Neuronal stem cell (in vitro differentiated cells): Measurements from ENCODE around the gene INSYN1. TPM values are rescaled to one million over a fixed set of nuclear protein-coding genes. Genes with fewer than 3 reads are reported as not detected.

Experiments
- DNase-seq: peaks from one replicate; pipeline ENCODE4 v3.0.0-alpha.2; 2013; ENCODE audit warnings: low spot score
- H2AFZ ChIP-seq: one replicate; pipeline ENCODE4 v1.6.1; 2013; ENCODE audit warnings: mild to moderate bottlenecking, low read length, inconsistent platforms
- H2AK5ac ChIP-seq: 2 replicates; pipeline ENCODE4 v1.6.1; 2013; ENCODE audit warnings: low read depth, mild to moderate bottlenecking, inconsistent platforms, low read length, moderate library complexity, mixed read lengths
- H2BK120ac ChIP-seq: 2 replicates; pipeline ENCODE4 v1.6.1; 2013; ENCODE audit warnings: low read depth, mild to moderate bottlenecking, inconsistent platforms, low read length, moderate library complexity, mixed read lengths
- H2BK12ac ChIP-seq: one replicate; pipeline ENCODE4 v1.6.1; 2013; ENCODE audit warnings: low read length, inconsistent platforms
- H2BK15ac ChIP-seq: 2 replicates; pipeline ENCODE4 v1.6.1; 2013; ENCODE audit warnings: mild to moderate bottlenecking, low read length, inconsistent platforms, mixed read lengths
- H2BK5ac ChIP-seq: one replicate; pipeline ENCODE4 v1.6.1; 2013; ENCODE audit warnings: inconsistent platforms, mild to moderate bottlenecking, low read length, moderate library complexity
- H3K14ac ChIP-seq: one replicate; pipeline ENCODE4 v1.6.1; 2013; ENCODE audit warnings: low read length, inconsistent platforms
- H3K18ac ChIP-seq: 2 replicates; pipeline ENCODE4 v1.6.1; 2013; ENCODE audit warnings: low read length, inconsistent platforms
- H3K23ac ChIP-seq: 2 replicates; pipeline ENCODE4 v1.6.1; 2013; ENCODE audit warnings: low read depth, mild to moderate bottlenecking, mixed read lengths, low read length, inconsistent platforms; ENCODE audit not compliant: poor library complexity
- H3K27ac ChIP-seq: replicated peaks from 3 replicates; pipeline ENCODE4 v1.5.1; 2013; ENCODE audit warnings: low read length, inconsistent platforms
- H3K27me3 ChIP-seq, 3 experiments: 2 replicates each; pipeline ENCODE4 v1.6.1; 2013; ENCODE audit warnings: low read length in 3 of 3, mild to moderate bottlenecking in 2 of 3, inconsistent platforms in 1 of 3, low read depth in 1 of 3, mixed read lengths in 1 of 3, moderate library complexity in 1 of 3; ENCODE audit not compliant: control insufficient read depth in 3 of 3, insufficient read depth in 3 of 3
- H3K36me3 ChIP-seq, 2 donors: replicated peaks in 1 of 2; 2 replicates each; pipeline ENCODE4 v1.6.1; 2013; ENCODE audit warnings: low read length in 2 of 2; ENCODE audit not compliant: control insufficient read depth in 2 of 2, insufficient read depth in 2 of 2
- H3K4ac ChIP-seq: 2 replicates; pipeline ENCODE4 v1.6.1; 2013; ENCODE audit warnings: inconsistent platforms, mild to moderate bottlenecking, low read length, moderate library complexity
- H3K4me1 ChIP-seq, 2 donors: 1 replicate in 1 of 2; 2 replicates in 1 of 2; pipeline ENCODE4 v1.6.1; 2013; ENCODE audit warnings: low read length in 2 of 2, low read depth in 1 of 2; ENCODE audit not compliant: control insufficient read depth in 2 of 2, insufficient read depth in 1 of 2
- H3K4me2 ChIP-seq: one replicate; pipeline ENCODE4 v1.6.1; 2013; ENCODE audit warnings: mild to moderate bottlenecking, low read length, inconsistent platforms; ENCODE audit not compliant: insufficient read depth, poor library complexity, severe bottlenecking
- H3K4me3 ChIP-seq, 2 donors: 2 replicates each; pipeline ENCODE4 v1.5.1; 2013; ENCODE audit warnings: low read length in 2 of 2, mild to moderate bottlenecking in 2 of 2, inconsistent platforms in 1 of 2, moderate library complexity in 1 of 2
- H3K79me1 ChIP-seq: one replicate; pipeline ENCODE4 v1.6.1; 2013; ENCODE audit warnings: low read depth, mild to moderate bottlenecking, inconsistent platforms, low read length, moderate library complexity
- H3K9ac ChIP-seq: one replicate; pipeline ENCODE4 v1.6.1; 2013; ENCODE audit warnings: mild to moderate bottlenecking, low read depth, low read length, inconsistent platforms; ENCODE audit not compliant: poor library complexity
- H3K9me3 ChIP-seq, 2 donors: replicated peaks in 1 of 2; 2 replicates each; pipeline versions ENCODE3 to v1.6.1; 2013; ENCODE audit warnings: low read length in 2 of 2, mild to moderate bottlenecking in 2 of 2, inconsistent platforms in 1 of 2, low read depth in 1 of 2, mixed read lengths in 1 of 2, moderate library complexity in 1 of 2; ENCODE audit not compliant: control insufficient read depth in 2 of 2, insufficient read depth in 1 of 2
- H4K8ac ChIP-seq: one replicate; pipeline ENCODE4 v1.6.1; 2013; ENCODE audit warnings: low read depth, mild to moderate bottlenecking, inconsistent platforms, low read length, moderate library complexity
- H4K91ac ChIP-seq: one replicate; pipeline ENCODE4 v1.6.1; 2013; ENCODE audit warnings: low read length, low read depth, mild to moderate bottlenecking, inconsistent platforms; ENCODE audit not compliant: poor library complexity
- WGBS, 2 donors: extraction: QIAGEN DNeasy Blood & Tissue Kit; methylation state at CpG; one replicate each; pipeline ENCODE4 v1.1.7; 2013; ENCODE audit warnings: missing lambda C conversion rate in 2 of 2, mixed read lengths in 1 of 2; ENCODE audit not compliant: insufficient read length in 2 of 2, insufficient replicate concordance in 1 of 2; ENCODE audit errors: extremely low coverage in 2 of 2; 5-methylcytosine and 5-hydroxymethylcytosine counted together
- polyA plus RNA-seq, 2 experiments: library from polyadenylated mRNA; stranded (reverse); fragments of 200-250 nt; gene quantifications; one replicate each; pipeline ENCODE4 v1.2.3, GENCODE V29; 2013

INSYN1 gene, protein sequence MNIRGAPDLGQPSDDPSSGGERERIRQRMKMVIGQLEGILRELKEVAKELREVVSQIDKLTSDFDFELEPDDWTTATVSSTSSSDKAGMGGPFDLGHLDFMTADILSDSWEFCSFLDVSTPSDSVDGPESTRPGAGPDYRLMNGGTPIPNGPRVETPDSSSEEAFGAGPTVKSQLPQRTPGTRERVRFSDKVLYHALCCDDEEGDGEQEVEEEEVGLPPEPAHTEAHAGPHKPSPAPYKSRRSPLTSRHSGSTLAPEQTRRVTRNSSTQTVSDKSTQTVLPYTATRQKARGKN
- polyA plus RNA-seq (2013, experiment 1 of 2), result 2.4 TPM
- polyA plus RNA-seq (2013, experiment 2 of 2), result 2.7 TPM

DNA sequence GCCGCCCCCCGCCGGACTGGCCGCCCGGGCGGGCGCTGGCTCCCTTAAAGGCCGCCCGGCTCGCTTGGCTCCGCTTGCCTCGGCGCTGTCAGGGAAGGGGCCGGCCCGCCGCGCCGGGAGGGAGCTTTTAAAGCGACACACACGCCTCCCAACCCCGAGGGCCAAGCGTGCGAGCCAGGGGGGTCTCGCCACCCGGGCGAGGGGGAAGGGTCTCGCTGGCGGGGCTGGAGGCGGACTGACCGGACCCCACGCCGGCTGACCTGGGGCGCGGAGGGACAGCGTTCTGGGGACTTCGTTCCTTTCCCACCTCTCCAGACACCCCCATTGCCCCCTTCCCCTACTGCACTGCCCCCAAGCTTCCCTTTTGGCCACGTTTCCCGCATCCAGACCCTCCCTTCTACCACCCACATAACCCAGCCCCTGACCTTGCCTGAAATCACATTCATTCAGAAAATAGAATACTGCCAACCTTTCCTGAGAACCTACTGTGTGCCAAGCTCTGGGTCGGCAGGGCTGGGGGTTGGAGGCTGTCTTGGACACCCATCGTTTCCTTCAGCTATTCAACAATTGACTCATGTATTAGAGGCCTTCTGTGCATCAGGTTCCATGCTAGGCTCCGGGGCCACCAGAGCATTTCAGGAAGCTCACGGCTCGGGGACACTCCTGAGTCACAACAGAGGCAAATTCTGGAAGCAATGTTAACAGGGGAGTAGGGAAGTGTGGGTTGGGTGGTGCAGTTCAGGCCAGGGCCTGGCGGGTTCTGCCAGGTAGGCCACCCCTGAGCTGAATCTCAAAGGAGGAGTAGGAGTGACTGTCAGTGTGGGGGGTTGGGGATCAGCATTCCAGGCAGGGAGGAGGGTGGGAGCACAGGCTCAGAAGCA lies at the start of gene INSYN1:
TSS of gene INSYN1 (minus strand) at position 102 of the 881 bp plus-strand sequence. CDS start 2,221 bp downstream, outside the sequence.
- H2BK12ac ChIP-seq, result no peak within 1 kb of the TSS
- peak within 1 kb of the TSS; percentile 7 for H2BK5ac ChIP-seq
- peak within 1 kb of the TSS; percentile 97 for H2AFZ ChIP-seq
- peak within 1 kb of the TSS; percentile 91 for H3K14ac ChIP-seq
- no peak within 1 kb of the TSS for H3K27ac ChIP-seq
- no peak within 1 kb of the TSS for H2BK120ac ChIP-seq
- DNase-seq, result no peak
- H3K23ac ChIP-seq, result peak within 1 kb of the TSS; percentile 71
- H3K36me3 ChIP-seq, result no peaks in the 10 kb centered on the region
- H3K18ac ChIP-seq, result peak within 1 kb of the TSS; percentile 96
- no peak within 1 kb of the TSS for H3K4ac ChIP-seq
- no peak within 1 kb of the TSS for H4K91ac ChIP-seq
- H3K4me3 ChIP-seq, result peak within 1 kb of the TSS; percentile 55 to 88
- peak within 1 kb of the TSS; percentile 52 for H2BK15ac ChIP-seq
- H3K4me1 ChIP-seq, result peaks cover 14 to 19% of the 10 kb centered on the region in 2 donors
- H3K79me1 ChIP-seq, result no peaks in the 10 kb centered on the region
- WGBS, 2 donors, result no CpG with 5 or more reads among the region's 44 CpGs
- H3K4me2 ChIP-seq, result peak within 1 kb of the TSS; percentile 95
- H3K9ac ChIP-seq, result peak within 1 kb of the TSS; percentile 74
- no peaks in the 10 kb centered on the region for H3K9me3 ChIP-seq
- H3K27me3 ChIP-seq, result peaks cover 0 to 34% (median 9%) of the 10 kb centered on the region in 3 experiments
- peak within 1 kb of the TSS; percentile 48 for H2AK5ac ChIP-seq
- H4K8ac ChIP-seq, result no peak within 1 kb of the TSS

DNA sequence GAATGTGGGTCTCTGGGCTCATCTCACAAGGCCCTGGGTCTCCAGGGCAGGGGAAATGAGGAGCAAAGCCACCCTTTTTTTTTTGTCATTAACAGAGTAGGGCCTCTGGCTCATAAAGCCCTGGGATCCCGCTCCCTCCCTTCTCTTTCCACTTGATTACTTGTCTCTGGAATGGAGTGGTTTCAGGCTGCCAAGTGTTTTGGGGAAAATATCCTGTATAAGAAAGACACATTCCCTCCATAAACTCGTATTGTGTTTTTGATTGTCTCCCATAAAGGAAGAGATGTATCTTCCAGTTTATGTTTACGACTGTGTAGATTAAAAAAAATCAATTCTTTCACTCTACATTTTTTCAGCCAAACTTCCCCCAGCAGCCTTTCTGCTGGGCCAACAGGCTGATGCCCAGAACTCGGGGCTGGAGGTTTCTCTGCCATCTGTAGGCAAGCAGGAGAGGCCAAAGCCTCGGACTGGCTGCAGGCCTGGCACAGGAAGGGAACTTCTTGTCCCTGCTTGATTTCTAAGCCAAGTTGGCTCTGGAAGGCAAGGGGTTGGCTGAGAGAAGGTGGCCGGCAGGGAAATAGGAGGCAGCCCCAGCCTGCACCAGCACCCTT lies 49.4 kb upstream of the INSYN1 start:
- Histone ChIP-seq H2BK15ac (no peak overlapping the region), H2BK12ac (no peak overlapping the region), H2BK5ac (no peak overlapping the region), H4K8ac (no peak overlapping the region), H3K27me3 (peaks cover 0 to 46% (median 0%) of the 10 kb centered on the region in 3 experiments), H3K27ac (no peak overlapping the region), H3K4me2 (no peak overlapping the region), H2BK120ac (no peak overlapping the region), H3K4me1 (peaks cover 7 to 16% of the 10 kb centered on the region in 2 donors), H4K91ac (no peak overlapping the region), H2AFZ (no peak overlapping the region), H2AK5ac (no peak overlapping the region), H3K9ac (no peak overlapping the region), H3K14ac (no peak overlapping the region), H3K36me3 (no peaks in the 10 kb centered on the region), H3K18ac (no peak overlapping the region), H3K4ac (no peak overlapping the region), H3K79me1 (no peaks in the 10 kb centered on the region), H3K4me3 (no peak overlapping the region), H3K23ac (no peak overlapping the region), H3K9me3 (no peaks in the 10 kb centered on the region)
- DNase-seq, result no peak
- WGBS, 2 donors, result no CpG with 5 or more reads among the region's 6 CpGs

DNA sequence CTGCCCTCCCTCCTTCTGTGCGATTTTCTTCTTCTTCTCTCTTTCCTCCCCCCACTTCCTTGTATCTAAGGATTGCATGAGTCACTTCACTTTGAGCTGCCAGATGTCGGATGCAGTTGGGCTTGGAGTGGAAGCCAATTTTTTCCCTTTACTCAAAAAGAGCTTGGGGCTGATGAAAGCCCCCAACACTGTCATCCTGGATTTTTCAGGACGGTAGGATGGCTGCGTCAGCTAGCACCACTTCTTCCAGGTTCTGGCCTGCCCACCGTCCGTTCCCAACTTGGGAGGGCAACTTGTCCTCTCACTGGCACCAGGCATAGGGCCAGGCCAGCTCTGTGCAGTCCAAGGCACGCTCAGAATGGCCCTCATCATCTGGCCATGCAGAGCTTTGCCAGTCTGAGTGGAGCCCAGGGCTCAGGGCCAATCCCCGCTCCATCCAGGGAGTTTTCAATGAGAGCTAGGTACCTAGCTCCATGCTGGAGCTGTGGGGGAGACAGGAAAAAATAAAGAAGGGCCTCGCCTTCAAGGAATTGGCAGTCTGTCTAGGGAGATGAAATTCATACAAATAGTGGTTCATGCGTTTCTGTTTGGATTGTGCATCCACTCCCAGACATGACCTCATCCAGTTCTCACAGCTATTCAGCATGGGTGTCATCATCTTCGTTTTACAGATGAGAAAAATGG lies 47.7 kb upstream of the INSYN1 start:
- Histone ChIP-seq H2BK120ac (no peak overlapping the region), H3K14ac (no peak overlapping the region), H3K18ac (peak overlapping the region; percentile 83), H2BK15ac (no peak overlapping the region), H3K27ac (no peak overlapping the region), H3K9ac (no peak overlapping the region), H2AK5ac (no peak overlapping the region), H3K79me1 (no peaks in the 10 kb centered on the region), H2BK12ac (no peak overlapping the region), H2BK5ac (no peak overlapping the region), H4K8ac (no peak overlapping the region), H4K91ac (no peak overlapping the region), H3K36me3 (no peaks in the 10 kb centered on the region), H3K27me3 (peaks cover 0 to 48% (median 0%) of the 10 kb centered on the region in 3 experiments), H3K4ac (no peak overlapping the region), H2AFZ (no peak overlapping the region), H3K4me2 (no peak overlapping the region), H3K23ac (no peak overlapping the region), H3K4me3 (no peak overlapping the region), H3K9me3 (no peaks in the 10 kb centered on the region), H3K4me1 (peaks cover 4 to 9% of the 10 kb centered on the region in 2 donors)
- DNase-seq, result no peak
- WGBS, 2 donors, result no CpG with 5 or more reads among the region's 11 CpGs
